ENCODE results near the gene LY6G5B.

GRCh38 chr6:31631209-31631608 is 38.6 kb upstream of the LY6G5B start:
- TF ChIP-seq CTCF (conservative IDR thresholded peaks at IDR 0.05): no peak
- TF ChIP-seq ZFX (IDR thresholded peaks at IDR 0.05): no peak
